GM20431 (cell line): Measurements from ENCODE around the gene ADGRV1.
"Not testable (repeated sequence)": the region's sequence is repeated elsewhere in the genome, so short reads cannot be mapped to it uniquely, and the experiment has no call there.

ENCODE experiments used
- in situ Hi-C: fragments of 300-500 bp; cut with MseI, MboI; formaldehyde crosslinking; loops from one replicate; pipeline ENCODE4 v1.15.0; 2020; ENCODE audit warnings: low sequenced_read_pairs; ENCODE audit not compliant: unreplicated experiment

Gene ADGRV1

DNA sequence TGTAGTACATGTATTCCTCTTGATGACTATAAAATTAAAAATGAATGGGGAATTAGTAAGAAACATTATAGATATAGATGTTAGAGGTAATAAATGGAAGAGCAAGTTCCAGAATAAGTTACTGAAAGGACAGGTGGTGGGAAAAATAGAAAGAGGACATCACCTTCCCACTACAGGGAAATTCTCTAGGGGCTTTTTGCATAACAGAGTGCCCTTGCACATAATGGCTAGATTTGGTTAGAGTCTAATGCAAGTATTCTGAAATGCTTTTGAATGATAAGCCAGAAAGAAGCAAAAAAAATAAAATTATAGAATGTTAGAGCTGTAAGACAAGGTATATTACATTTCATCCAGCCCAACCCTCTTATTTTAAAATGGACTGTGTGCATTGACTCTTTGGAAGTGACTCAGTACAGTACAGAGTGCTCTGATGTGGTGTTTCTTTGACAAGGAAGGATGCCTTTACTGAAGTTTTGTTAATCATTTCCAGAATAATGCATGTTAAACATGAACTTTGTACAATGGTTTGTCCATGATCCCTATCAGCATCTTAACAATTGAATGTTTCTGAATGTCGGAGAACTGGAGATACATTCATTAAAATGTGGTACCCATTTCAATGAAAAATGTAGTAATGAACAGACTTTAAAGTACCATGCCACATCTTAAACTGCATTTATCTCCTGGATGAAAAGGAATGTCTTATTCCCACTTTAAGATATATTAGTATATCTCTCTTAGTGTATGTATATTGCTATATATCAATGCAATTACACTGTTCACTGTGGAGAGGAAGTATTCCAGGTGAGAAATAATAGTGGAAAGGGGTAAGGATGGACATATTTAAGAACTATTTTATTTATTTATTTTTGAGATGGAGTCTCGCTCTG, 391.1 kb downstream of the ADGRV1 start:
- in situ Hi-C loops = no loop called here

DNA sequence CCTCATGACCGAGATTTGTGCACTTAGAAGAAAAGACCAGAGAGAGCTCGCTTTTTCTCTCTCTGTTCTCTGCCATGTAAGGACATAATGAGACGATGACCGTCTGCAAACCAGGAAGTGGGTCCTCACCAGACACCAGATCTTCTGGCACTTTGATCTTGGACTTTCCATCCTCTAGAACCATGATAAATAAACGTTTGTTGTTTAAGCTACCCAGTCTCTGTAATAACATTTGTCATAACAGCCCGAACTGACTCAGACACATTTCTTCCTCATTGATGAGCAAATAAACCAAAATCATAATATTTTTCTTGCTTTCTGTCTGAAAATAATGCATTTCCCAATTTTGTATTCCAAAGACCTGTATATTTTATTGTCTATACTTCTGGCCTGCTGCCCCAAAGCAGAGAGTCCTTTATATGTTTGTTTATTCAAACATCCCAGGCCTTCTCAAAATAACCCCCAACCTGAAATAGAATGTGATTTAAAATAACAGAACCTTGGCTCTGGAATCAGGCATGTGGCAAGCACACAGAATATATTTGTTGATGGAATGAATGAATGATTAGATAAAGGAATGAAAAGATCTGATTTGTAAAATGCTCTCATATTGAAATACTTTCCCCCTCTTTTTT, 396.5 kb downstream of the ADGRV1 start:
- in situ Hi-C loops = no loop called here

DNA sequence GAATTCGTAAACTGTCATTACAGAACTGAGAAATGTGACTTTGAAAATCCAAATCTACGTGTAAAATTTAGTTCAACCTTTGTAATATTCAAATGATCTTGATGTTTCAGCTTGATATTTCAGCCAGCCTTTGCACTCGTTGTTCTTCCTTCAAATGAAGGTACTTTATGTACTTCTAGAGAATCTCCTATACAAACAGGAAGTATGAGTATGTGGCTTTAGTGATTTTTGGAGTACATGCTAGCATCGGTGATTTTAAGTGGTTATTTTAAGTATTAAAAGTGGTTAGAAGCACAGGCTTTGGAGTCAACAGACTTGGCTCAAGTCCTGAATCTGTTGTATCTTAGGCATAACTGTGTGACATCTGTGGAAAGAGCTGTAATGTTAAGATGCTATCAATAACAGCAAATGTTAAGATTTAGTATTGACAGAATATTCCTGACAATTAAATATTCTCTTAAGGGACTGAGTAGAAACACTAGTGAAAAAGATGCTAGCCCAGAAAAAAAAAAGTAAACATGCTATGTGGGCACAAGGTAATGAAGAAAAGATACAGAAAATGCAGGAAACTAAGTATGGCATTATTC, 398.0 kb downstream of the ADGRV1 start:
- in situ Hi-C loops = no loop called here

DNA sequence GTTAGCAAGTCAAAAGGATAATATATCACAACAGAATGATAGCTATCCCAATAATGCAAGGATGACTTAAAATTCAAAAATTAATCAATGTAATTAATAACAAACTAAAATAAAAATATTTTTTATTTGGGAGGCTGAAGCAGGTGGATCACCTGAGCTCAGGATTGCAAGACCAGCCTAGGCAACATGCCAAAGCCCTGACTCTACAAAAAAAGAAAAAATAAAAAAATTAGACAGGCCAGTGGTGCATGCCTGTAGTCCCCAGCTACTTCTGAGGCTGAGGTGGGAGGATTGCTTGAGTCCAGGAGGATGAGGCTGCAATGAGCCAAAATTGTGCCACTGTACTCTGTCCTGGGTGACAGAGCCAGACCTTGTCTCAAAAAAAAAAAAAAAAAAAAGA, 399.3 kb downstream of the ADGRV1 start:
- in situ Hi-C loops = no loop called here

DNA sequence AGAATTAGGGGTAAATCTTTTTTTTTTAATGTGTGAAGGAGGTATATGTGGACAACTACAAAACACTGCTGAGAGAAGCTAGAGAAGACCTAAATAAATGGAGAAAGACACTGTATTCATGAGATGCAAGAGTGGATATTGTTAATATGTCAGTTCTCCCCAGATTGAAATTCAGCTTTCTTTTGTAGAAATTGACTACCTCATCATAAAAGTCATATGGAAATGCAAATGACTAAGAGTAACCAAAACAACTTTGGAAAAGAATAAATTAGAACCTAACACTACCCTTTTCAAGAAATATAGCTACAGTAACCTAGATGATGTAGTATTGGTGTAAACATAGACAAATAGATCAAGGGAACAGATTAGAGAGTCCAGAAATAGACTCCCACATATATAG, 400.7 kb downstream of the ADGRV1 start:
- in situ Hi-C loops = no loop called here

DNA sequence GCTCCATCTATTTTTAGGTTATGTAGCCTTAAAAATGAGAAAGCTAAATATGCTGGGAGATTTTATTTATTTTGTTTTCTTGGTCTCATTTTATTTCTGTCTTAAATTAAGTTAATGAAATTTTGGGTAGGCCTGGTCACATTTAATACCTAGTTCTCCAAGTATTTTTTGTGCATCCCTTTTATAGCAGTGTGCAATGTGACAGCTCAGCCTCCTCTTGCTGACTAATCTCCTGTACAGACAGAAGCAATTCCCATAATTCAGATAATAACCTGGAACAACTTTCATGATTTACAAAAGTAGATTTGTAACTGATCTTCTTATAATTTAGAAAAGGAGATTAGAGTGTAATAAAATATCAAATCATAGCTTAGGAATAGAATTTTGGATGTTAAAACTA, 403.9 kb downstream of the ADGRV1 start:
- in situ Hi-C loops = no loop called here

DNA sequence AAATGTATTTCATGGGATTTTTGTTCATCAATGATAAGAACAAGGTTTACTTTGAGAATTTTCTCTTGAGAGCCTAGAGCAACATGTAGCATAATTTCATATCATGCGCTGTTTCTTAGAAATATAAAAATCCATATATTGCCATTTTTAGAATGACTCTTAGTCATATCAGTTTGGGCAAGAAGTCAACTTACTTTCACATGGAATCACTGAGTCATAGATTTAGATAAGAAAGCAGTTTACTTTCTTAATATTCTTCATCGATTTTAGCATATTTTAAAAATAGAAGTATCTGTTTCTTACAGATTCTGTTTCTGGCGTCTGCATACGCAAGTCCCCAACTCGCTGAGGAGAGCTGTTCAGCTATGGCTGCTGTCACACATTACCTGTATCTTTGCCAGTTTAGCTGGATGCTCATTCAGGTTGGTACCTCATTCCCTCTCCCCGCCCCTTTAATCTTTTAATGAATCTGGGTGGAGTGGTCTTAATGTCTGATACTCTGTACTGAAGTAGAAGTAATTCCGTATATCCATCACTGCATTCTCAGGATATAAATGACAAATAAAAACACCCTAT, 406.6 kb downstream of the ADGRV1 start:
- in situ Hi-C loops = no loop called here

DNA sequence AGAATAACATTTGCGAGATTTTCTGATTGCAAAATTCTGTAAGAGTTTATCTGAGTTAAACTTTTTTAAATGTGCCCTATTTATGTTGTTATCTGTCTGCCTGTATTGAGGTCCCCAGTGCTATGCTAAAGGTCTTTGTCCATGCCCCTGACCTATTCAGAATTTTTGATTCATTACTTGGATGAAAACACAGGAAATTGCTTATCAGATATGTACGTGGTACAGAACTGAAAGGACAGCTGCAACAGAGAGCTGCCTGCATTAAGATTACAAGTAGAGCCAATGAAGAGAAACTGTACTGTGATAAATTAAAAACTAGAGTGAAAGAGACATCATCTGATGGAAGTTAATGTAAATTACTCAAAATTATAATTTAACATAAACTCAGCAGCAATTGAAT, 408.8 kb downstream of the ADGRV1 start:
- in situ Hi-C loops = no loop called here

DNA sequence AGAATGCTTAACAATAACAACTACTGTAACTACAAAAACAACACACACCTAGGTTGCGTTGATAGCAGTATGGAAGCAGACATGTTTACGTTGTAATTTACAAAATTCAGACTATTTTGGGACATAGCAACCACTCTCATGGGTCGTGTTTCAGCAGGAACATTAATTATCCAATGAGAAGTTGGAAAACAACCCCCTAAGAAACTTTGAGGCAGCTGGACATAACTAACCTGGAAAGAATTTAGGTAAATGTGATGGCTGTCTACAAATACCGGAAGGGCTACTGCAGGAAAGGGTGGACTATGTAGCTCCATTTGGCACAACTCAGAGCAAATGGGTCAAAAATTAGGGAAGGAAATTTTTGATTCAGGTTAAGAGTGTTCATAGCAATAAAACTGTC, 409.3 kb downstream of the ADGRV1 start:
- in situ Hi-C loops = no loop called here

DNA sequence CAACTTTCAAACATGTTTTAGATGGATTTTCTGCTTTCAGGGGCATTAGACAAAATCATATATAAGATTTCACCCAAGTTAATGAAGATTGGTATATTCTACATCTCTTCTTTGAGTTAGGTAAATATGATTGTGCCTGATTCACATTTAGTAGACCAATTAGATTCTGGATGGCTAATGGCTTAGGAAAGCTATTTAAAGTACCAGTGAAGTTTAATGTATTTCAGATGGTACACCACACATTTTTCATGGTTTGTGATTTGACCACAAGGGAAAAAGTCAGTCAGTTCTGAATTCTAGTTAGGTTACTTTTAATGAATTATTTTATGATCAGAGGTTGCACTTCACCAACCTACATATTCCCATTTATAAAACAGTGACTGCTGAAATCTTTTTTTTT, 409.7 kb downstream of the ADGRV1 start:
- in situ Hi-C loops = no loop called here

DNA sequence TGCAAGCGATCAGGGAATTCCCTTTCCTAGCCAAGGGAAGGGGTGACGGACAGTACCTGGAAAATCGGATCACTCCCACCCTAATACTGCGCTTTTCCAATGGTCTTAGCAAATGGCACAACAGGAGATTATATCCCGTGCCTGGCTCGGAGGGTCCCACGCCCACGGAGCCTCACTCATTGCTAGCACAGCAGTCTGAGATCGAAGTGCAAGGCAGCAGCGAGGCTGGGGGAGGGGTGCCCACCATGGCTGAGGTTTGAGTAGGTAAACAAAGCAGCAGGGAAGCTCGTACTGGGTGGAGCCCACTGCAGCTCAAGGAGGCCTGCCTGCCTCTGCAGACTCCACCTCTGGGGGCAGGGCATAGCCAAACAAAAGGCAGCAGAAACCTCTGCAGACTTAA, 411.3 kb downstream of the ADGRV1 start:
- in situ Hi-C loops = not testable (repeated sequence)

DNA sequence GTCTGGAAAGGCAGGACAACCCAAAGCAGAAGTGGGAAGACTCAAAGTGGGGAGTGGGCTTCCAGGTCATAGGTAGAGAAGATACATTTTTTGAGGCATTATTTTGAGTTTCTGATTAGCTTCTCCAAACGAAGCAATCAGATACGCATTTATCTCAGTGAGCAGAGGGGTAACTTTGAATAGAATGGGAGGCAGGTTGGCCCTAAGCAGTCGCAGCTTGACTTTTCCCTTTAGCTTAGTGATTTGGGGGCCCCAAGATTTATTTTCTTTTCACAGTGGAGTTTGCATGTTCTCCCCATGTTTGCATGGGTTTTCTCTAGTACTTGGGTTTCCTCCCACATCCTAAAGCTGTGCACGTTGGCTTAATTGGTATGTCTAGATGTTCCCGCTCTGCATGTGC, 422.6 kb downstream of the ADGRV1 start:
- in situ Hi-C loops = no loop called here

DNA sequence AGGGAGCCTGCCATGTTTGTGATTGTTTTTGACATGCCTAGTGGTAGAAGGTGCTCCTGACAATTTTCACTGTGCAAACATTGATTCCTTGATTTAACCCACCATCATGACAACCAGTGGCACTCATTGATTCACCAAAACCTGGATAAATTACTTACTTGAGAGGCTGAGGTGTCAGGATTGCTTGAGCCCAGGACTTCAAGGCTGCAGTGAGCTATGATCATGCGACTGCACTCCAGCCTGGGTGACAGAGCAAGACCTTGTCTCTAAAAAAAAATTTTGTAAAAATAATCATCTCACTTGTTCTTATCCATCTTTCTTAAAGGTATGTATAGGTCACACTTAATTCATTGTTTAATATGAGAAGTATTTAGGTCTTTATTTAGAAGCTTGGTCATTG, 423.2 kb downstream of the ADGRV1 start:
- in situ Hi-C loops = no loop called here

DNA sequence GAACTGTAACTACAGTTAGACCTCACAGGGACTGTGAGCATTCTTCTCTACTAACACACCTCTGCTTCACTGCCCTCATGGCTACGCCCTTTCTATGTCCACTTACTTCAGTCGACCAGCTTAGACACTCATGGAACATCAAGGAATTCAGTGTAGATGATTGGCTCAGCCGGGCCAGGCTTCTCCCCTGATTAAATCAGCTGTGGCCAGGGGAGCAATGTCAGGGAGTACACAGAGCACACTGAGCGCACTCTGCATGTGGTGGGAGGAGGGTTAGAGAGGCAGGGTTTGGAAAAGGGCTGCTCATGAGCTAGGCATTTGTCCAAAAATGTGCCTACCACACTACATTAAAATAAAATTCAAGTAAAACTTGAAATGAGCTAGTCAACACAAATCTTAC, 424.0 kb downstream of the ADGRV1 start:
- in situ Hi-C loops = no loop called here

DNA sequence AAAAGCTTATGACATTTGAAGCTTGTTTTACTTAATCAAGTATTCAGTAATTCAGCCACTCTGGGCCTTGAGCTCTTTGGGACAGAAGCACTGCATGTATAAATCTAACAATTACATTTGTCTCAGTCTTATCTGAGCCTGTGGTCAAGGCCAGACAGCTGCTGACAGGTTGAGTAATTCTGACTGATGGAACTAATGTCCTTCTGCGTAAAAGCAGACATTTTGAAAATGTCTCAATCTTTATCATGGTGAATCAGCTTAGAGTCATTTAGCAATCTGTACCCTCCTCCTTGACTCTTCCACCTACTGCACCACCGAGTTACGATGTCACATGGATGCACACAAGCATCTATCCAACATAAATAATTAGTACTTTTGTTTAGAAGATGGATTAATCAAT, 424.6 kb downstream of the ADGRV1 start:
- in situ Hi-C loops = no loop called here

DNA sequence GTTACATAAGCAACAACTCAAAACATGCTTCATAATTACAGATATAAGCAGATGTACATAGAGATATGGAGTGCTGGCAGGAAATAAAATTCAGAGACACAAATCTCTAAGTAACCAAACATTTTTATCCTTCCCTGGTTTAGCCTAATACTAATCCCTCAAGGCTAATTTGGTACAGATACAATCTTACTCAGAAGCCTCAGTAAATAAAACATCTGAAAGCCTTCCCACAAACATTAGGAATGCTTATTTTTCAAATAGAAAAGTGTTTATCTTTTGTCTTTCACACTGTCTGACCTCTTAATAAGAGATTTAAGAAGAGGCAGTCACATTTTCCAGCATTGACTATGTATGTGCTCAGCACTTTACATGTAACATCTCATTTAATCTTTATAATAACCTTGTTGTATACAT, 425.1 kb downstream of the ADGRV1 start:
- in situ Hi-C loops = no loop called here

DNA sequence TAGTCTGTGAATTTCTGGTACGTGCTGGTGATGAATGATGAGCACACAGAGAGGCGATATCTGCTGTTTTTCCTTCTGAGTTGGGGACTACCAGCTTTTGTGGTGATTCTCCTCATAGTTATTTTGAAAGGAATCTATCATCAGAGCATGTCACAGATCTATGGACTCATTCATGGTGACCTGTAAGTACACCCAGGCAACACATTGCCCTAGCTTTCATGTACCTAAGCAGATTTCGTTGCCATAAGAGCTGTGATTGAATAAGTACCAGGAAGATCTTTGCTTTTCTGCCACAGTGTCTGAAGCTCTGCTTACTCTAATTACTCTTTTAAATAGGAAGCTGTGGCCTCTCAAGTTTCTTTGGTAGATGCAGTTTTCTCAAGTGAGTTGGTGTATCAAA, 426.7 kb downstream of the ADGRV1 start:
- in situ Hi-C loops = no loop called here

DNA sequence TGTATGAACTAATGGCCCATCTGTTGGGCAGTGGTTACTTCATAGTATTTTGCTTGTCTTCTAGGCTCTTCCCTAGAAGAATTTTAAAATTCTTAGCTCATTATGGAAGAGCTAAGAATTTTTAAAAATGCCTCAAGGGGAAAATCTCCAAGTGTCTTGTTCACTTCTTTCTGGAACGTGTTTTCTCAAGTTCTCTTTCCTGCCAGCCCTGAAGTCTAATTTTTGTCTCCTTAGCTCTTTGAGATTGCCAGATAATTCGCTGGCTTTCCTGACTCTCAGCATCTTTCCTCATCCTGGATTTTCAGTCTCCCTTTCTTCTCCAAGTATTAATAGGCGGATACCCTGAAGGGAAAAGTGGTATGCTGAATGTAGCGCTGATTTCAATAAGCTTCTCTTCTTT, 429.1 kb downstream of the ADGRV1 start:
- in situ Hi-C loops = no loop called here

DNA sequence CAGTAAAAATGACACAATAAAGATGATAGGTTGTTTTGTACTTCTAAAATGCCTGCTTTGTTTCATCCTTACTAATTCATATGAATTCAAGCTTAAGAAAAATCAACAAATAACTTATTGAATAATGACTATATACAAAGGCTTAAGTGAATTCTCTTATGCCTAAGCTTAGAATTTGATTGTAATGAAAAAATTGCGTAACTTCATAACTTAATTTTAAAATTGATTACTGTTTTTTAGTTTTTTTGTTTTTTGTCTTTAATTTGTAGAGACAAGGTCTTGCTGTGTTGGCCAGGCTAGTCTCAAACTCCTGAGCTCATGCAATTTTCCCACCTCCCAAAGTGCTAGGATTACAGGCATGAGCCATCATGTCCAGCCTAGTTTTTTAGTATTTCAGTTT, 432.6 kb downstream of the ADGRV1 start:
- in situ Hi-C loops = no loop called here

DNA sequence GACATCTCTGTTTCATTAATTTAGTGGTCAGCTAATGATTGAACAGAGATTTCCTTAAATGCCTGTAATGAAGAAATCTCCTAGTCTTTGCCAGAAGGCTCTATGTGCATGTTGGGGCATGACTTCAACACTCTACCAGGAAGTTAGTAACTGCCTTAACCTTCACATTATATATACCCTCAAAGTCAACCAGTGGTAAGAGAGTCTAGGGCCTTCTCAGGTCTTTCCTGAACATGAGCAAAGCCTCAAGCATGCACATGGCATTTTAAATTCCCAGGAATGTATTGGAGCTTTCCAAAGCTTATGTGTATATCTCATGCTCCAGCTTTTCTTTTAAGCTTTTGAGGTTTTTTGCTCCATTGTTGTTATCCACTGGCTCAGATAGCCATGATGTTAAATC, 436.2 kb downstream of the ADGRV1 start:
- in situ Hi-C loops = no loop called here

DNA sequence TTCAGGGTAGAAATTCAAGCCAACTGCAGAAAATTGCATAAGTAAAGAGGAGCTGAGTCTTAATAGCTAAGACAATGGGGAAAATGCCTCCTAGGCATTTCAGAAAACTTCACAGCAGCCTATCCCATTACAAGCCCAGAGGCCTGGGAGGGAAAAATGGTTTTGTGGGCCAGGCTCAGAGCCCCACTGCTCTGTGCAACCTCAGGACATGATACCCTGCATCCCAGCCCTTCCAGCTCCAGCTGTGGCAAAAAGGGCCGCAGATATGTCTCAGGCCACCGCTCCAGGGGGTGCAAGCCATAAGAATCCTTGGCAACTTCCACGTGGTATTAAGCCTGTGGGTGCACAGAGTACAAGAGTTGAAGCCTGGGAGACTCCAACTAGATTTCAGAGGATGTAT, 437.5 kb downstream of the ADGRV1 start:
- in situ Hi-C loops = no loop called here
